Measurements from ENCODE around the gene TP53I11. TPM values are rescaled to one million over a fixed set of nuclear protein-coding genes. Genes with fewer than 3 reads are reported as not detected.

The TP53I11 gene
- polyA plus RNA-seq, 3 donors from 2014 or later: 5.0 to 13.6 (median 6.4) TPM

- Mint-ChIP-seq H3K36me3 (peaks cover 0 to 4% (median 0%) of the 10 kb centered on the region in 3 donors), H3K4me1 (no peaks in the 10 kb centered on the region), H3K4me3 (no peak overlapping the region), H3K9me3 (no peaks in the 10 kb centered on the region), H3K27ac (peak overlapping the region in 1 of 6 donors; percentile 45), H3K27me3 (ENCODE audit: low read depth in 3 of 3) (peaks cover 2 to 6% (median 3%) of the 10 kb centered on the region in 3 donors)
- DNase-seq: peak; percentile 72 to 78 (median 75)
These were observed 14.2 kb downstream of the TP53I11 start for GRCh38 chr11:44936525-44936924.

- Mint-ChIP-seq H3K9me3 (no peaks in the 10 kb centered on the region), H3K4me3 (no peak overlapping the region), H3K4me1 (no peaks in the 10 kb centered on the region), H3K27ac (no peak overlapping the region), H3K36me3 (peaks cover 0 to 4% (median 0%) of the 10 kb centered on the region in 3 donors), H3K27me3 (ENCODE audit: low read depth in 3 of 3) (peaks cover 0 to 3% (median 3%) of the 10 kb centered on the region in 3 donors)
- DNase-seq: no peak
These were observed 15.9 kb downstream of the TP53I11 start for GRCh38 chr11:44934735-44935250.

- Mint-ChIP-seq H3K4me3 (no peak overlapping the region), H3K9me3 (no peaks in the 10 kb centered on the region), H3K27ac (peak overlapping the region in 1 of 6 donors; percentile 2)
These were observed 16.6 kb downstream of the TP53I11 start for GRCh38 chr11:44934110-44934509.

GRCh38 chr11:44931466-44931865 is 19.2 kb downstream of the TP53I11 start:
- H3K36me3 Mint-ChIP-seq: peaks cover 0 to 4% (median 0%) of the 10 kb centered on the region in 3 donors
- DNase-seq: no peak
- no peak overlapping the region for H3K4me3 Mint-ChIP-seq
- H3K9me3 Mint-ChIP-seq: no peaks in the 10 kb centered on the region
- H3K27me3 Mint-ChIP-seq (ENCODE audit: low read depth in 3 of 3): peaks cover 0 to 5% (median 3%) of the 10 kb centered on the region in 3 donors
- no peak overlapping the region for H3K27ac Mint-ChIP-seq
- H3K4me1 Mint-ChIP-seq: no peaks in the 10 kb centered on the region

More at GRCh38 chr11:44934110-44934509, 16.6 kb downstream of the TP53I11 start:
- H3K4me1 Mint-ChIP-seq: no peaks in the 10 kb centered on the region
- DNase-seq: no peak
- H3K27me3 Mint-ChIP-seq (ENCODE audit: low read depth in 3 of 3): peaks cover 0 to 3% (median 3%) of the 10 kb centered on the region in 3 donors
- H3K36me3 Mint-ChIP-seq: peaks cover 0 to 4% (median 0%) of the 10 kb centered on the region in 3 donors

- no peak for DNase-seq
- Mint-ChIP-seq H3K36me3 (peaks cover 0 to 4% (median 0%) of the 10 kb centered on the region in 3 donors), H3K4me1 (no peaks in the 10 kb centered on the region), H3K27ac (no peak overlapping the region), H3K4me3 (no peak overlapping the region), H3K27me3 (ENCODE audit: low read depth in 3 of 3) (peaks cover 0 to 5% (median 3%) of the 10 kb centered on the region in 3 donors), H3K9me3 (no peaks in the 10 kb centered on the region)
These were observed 19.9 kb downstream of the TP53I11 start for GRCh38 chr11:44930588-44931302.

GRCh38 chr11:44928816-44929215 is 21.9 kb downstream of the TP53I11 start:
- Mint-ChIP-seq H3K36me3 (no peaks in the 10 kb centered on the region), H3K9me3 (no peaks in the 10 kb centered on the region), H3K4me3 (no peak overlapping the region), H3K27me3 (ENCODE audit: low read depth in 3 of 3) (peaks cover 0 to 5% (median 4%) of the 10 kb centered on the region in 3 donors), H3K27ac (no peak overlapping the region), H3K4me1 (no peaks in the 10 kb centered on the region)
- DNase-seq: no peak

GRCh38 chr11:44928144-44928543 is 22.5 kb downstream of the TP53I11 start:
- Mint-ChIP-seq H3K4me3 (no peak overlapping the region), H3K27me3 (ENCODE audit: low read depth in 3 of 3) (peaks cover 0 to 5% (median 4%) of the 10 kb centered on the region in 3 donors), H3K36me3 (no peaks in the 10 kb centered on the region)

GRCh38 chr11:44927174-44927661 is 23.5 kb downstream of the TP53I11 start:
- Mint-ChIP-seq H3K4me1 (no peaks in the 10 kb centered on the region), H3K4me3 (no peak overlapping the region), H3K27ac (no peak overlapping the region), H3K27me3 (ENCODE audit: low read depth in 3 of 3) (peaks cover 4 to 5% (median 4%) of the 10 kb centered on the region in 3 donors), H3K36me3 (no peaks in the 10 kb centered on the region), H3K9me3 (no peaks in the 10 kb centered on the region)
- peak; percentile 46 to 62 (median 55) for DNase-seq

More at GRCh38 chr11:44928144-44928543, 22.5 kb downstream of the TP53I11 start:
- Mint-ChIP-seq H3K4me1 (no peaks in the 10 kb centered on the region), H3K27ac (no peak overlapping the region), H3K9me3 (no peaks in the 10 kb centered on the region)
- DNase-seq: no peak

GRCh38 chr11:44926036-44926435 is 24.6 kb downstream of the TP53I11 start:
- DNase-seq: no peak
- H3K27me3 Mint-ChIP-seq (ENCODE audit: low read depth in 3 of 3): peaks cover 2 to 5% (median 4%) of the 10 kb centered on the region in 3 donors
- no peak overlapping the region for H3K4me3 Mint-ChIP-seq
- no peaks in the 10 kb centered on the region for H3K9me3 Mint-ChIP-seq
- no peaks in the 10 kb centered on the region for H3K36me3 Mint-ChIP-seq
- H3K4me1 Mint-ChIP-seq: no peaks in the 10 kb centered on the region
- H3K27ac Mint-ChIP-seq: no peak overlapping the region

GRCh38 chr11:44923806-44924205 is 26.9 kb downstream of the TP53I11 start:
- Mint-ChIP-seq H3K27ac (no peak overlapping the region), H3K27me3 (ENCODE audit: low read depth in 3 of 3) (peaks cover 4 to 5% (median 4%) of the 10 kb centered on the region in 3 donors), H3K9me3 (no peaks in the 10 kb centered on the region), H3K4me3 (no peak overlapping the region), H3K36me3 (no peaks in the 10 kb centered on the region), H3K4me1 (no peaks in the 10 kb centered on the region)
- no peak for DNase-seq

- H3K4me1 Mint-ChIP-seq: no peaks in the 10 kb centered on the region
- H3K4me3 Mint-ChIP-seq: no peak overlapping the region
These were observed 27.6 kb downstream of the TP53I11 start for GRCh38 chr11:44923115-44923514.

GRCh38 chr11:44920451-44920850 is 30.2 kb downstream of the TP53I11 start:
- no peak for DNase-seq
- H3K4me1 Mint-ChIP-seq: no peaks in the 10 kb centered on the region
- no peaks in the 10 kb centered on the region for H3K9me3 Mint-ChIP-seq
- H3K27me3 Mint-ChIP-seq (ENCODE audit: low read depth in 3 of 3): peaks cover 5 to 6% (median 6%) of the 10 kb centered on the region in 3 donors
- no peaks in the 10 kb centered on the region for H3K36me3 Mint-ChIP-seq
- H3K4me3 Mint-ChIP-seq: no peak overlapping the region
- no peak overlapping the region for H3K27ac Mint-ChIP-seq

More at GRCh38 chr11:44923115-44923514, 27.6 kb downstream of the TP53I11 start:
- Mint-ChIP-seq H3K36me3 (no peaks in the 10 kb centered on the region), H3K27ac (no peak overlapping the region), H3K9me3 (no peaks in the 10 kb centered on the region), H3K27me3 (ENCODE audit: low read depth in 3 of 3) (peaks cover 4 to 5% (median 4%) of the 10 kb centered on the region in 3 donors)
- DNase-seq: no peak

GRCh38 chr11:44917741-44918140 is 32.9 kb downstream of the TP53I11 start:
- no peaks in the 10 kb centered on the region for H3K9me3 Mint-ChIP-seq
- H3K4me3 Mint-ChIP-seq: no peak overlapping the region
- no peak overlapping the region for H3K27ac Mint-ChIP-seq
- DNase-seq: no peak
- peaks cover 2 to 7% (median 7%) of the 10 kb centered on the region in 3 donors for H3K27me3 Mint-ChIP-seq (ENCODE audit: low read depth in 3 of 3)
- no peaks in the 10 kb centered on the region for H3K4me1 Mint-ChIP-seq
- H3K36me3 Mint-ChIP-seq: no peaks in the 10 kb centered on the region

- Mint-ChIP-seq H3K4me1 (no peaks in the 10 kb centered on the region), H3K9me3 (no peaks in the 10 kb centered on the region), H3K4me3 (no peak overlapping the region), H3K27me3 (ENCODE audit: low read depth in 3 of 3) (peaks cover 2 to 8% (median 7%) of the 10 kb centered on the region in 3 donors), H3K36me3 (no peaks in the 10 kb centered on the region), H3K27ac (no peak overlapping the region)
- DNase-seq: no peak
These were observed 33.8 kb downstream of the TP53I11 start for GRCh38 chr11:44916801-44917385.
